OCI-LY7 (cell line): ENCODE measurements around the gene C1orf116. TPM values are rescaled to one million over a fixed set of nuclear protein-coding genes. Genes with fewer than 3 reads are reported as not detected.
A peak's percentile ranks its signal among the peaks of the same experiment; 100 is the strongest.

Experiments
- BruUV-seq: library from RNA; stranded (reverse); fragments of 400-500 nt; replicated peaks from 2 replicates; lab custom pipeline; 2021; lab: Mats Ljungman, UMichigan
- CTCF ChIA-PET: fragments of 300-600 bp; sonication (Branson Sonifier 250); formaldehyde crosslinking; loops from one replicate; lab custom pipeline; 2022; ENCODE audit warnings: antibody characterized with exemption; ENCODE audit not compliant: unreplicated experiment; lab: Charles Lee
- POLR2A ChIA-PET: fragments of 300-600 bp; sonication (Branson Sonifier 250); formaldehyde crosslinking; loops from one replicate; lab custom pipeline; 2022; ENCODE audit warnings: antibody characterized with exemption; lab: Charles Lee
- DNase-seq: peaks from one replicate; pipeline ENCODE4 v3.0.0-alpha.2; 2015; ENCODE audit warnings: low spot score
- H2AFZ ChIP-seq: fragments of 200-600 bp; sonication (generic), shearing (Covaris generic); 2 replicates; pipeline ENCODE4 v1.6.1; 2014; ENCODE audit warnings: mild to moderate bottlenecking, antibody characterized with exemption, low read length, moderate library complexity
- H3K27ac ChIP-seq: fragments of 200-600 bp; sonication (generic); 2 replicates; pipeline ENCODE4 v1.5.1; 2014; ENCODE audit warnings: mixed run types, low read depth, mild to moderate bottlenecking, moderate library complexity, low read length, inconsistent platforms; ENCODE audit not compliant: poor library complexity, severe bottlenecking
- H3K36me3 ChIP-seq: fragments of 200-600 bp; sonication (generic); 2 replicates; pipeline ENCODE4 v1.6.1; 2014; ENCODE audit warnings: mild to moderate bottlenecking, antibody characterized with exemption, low read length, moderate library complexity, mixed read lengths; ENCODE audit not compliant: insufficient read depth
- H3K4me1 ChIP-seq: fragments of 200-600 bp; sonication (generic); 2 replicates; pipeline ENCODE4 v1.5.1; 2014; ENCODE audit warnings: mild to moderate bottlenecking, low read length; ENCODE audit not compliant: insufficient read depth, poor library complexity, severe bottlenecking
- H3K4me2 ChIP-seq: fragments of 200-600 bp; sonication (generic); 2 replicates; pipeline ENCODE4 v1.6.1; 2014; ENCODE audit warnings: mild to moderate bottlenecking, low read length
- H3K4me3 ChIP-seq: fragments of 200-600 bp; sonication (generic); 2 replicates; pipeline ENCODE4 v1.5.1; 2014; ENCODE audit warnings: mild to moderate bottlenecking, low read depth, low read length; ENCODE audit not compliant: poor library complexity, severe bottlenecking
- H3K79me2 ChIP-seq: fragments of 200-600 bp; sonication (generic); 2 replicates; pipeline ENCODE4 v1.6.1; 2016; ENCODE audit warnings: low read depth, mild to moderate bottlenecking, low read length, moderate library complexity, mixed read lengths; ENCODE audit not compliant: insufficient read depth
- H3K9me2 ChIP-seq: fragments of 200-600 bp; sonication (generic); 2 replicates; pipeline ENCODE4 v1.6.1; 2016; ENCODE audit warnings: mild to moderate bottlenecking, low read length, mixed read lengths; ENCODE audit not compliant: insufficient read depth
- H3K9me3 ChIP-seq: fragments of 200-600 bp; sonication (generic); 2 replicates; pipeline ENCODE4 v1.6.1; 2014; ENCODE audit warnings: mild to moderate bottlenecking, mixed run types, low read length, mixed read lengths
- H4K20me1 ChIP-seq: fragments of 200-600 bp; sonication (generic); 2 replicates; pipeline ENCODE4 v1.6.1; 2014; ENCODE audit warnings: mild to moderate bottlenecking, antibody characterized with exemption, low read length, moderate library complexity, mixed read lengths; ENCODE audit not compliant: insufficient read depth
- CTCF ChIP-seq: fragments of 200-600 bp; sonication (generic); conservative IDR thresholded peaks from 2 replicates; pipeline ENCODE4 v1.5.1; 2014; ENCODE audit warnings: mild to moderate bottlenecking, antibody characterized with exemption, low read length, moderate library complexity, mixed read lengths
- EZH2phosphoT487 ChIP-seq: fragments of 200-600 bp; sonication (generic); IDR thresholded peaks from 2 replicates; pipeline ENCODE4 v1.6.1; 2018; ENCODE audit warnings: low read depth, borderline replicate concordance, mild to moderate bottlenecking, mixed run types, antibody characterized with exemption, low read length, moderate library complexity, mixed read lengths
- intact Hi-C: fragments of 100-400 bp; cut with micrococcal nuclease; formaldehyde crosslinking; loops from one replicate; pipeline ENCODE4 v1.10.0; 2022; ENCODE audit not compliant: unreplicated experiment
- total RNA-seq, 2 experiments: library from RNA; depleted of rRNA in 1 of 2; stranded (reverse); fragments of >200 nt in 1 of 2; shearing (Covaris generic) in 1 of 2; gene quantifications; 2 replicates each; pipeline ENCODE4 v1.2.3, GENCODE V29; 2014 to 2022

The C1orf116 gene
- total RNA-seq, 2 experiments from 2014 or later: not detected

GRCh38 chr1:207049514-207049913 lies 17.0 kb upstream of the C1orf116 start:
- peaks cover 34% of the 10 kb centered on the region for H4K20me1 ChIP-seq
- intact Hi-C loops: no loop called here
- no peaks in the 10 kb centered on the region for H3K9me3 ChIP-seq
- H3K4me2 ChIP-seq: peak overlapping the region; percentile 94
- H2AFZ ChIP-seq: no peak overlapping the region
- TF ChIP-seq CTCF (no peak), EZH2phosphoT487 (no peak)
- H3K4me3 ChIP-seq: peak overlapping the region; percentile 95
- peaks cover 54% of the 10 kb centered on the region for H3K4me1 ChIP-seq
- POLR2A ChIA-PET: interaction anchor here (0.6 to 0.8 kb wide), 2 partner anchors 382 to 406 kb away, joined by 3 read pairs; no protein-coding TSS in a partner anchor
- no TSS peak for BruUV-seq
- H3K36me3 ChIP-seq: peaks cover 52% of the 10 kb centered on the region
- H3K79me2 ChIP-seq: peaks cover 67% of the 10 kb centered on the region
- no peak for DNase-seq
- CTCF ChIA-PET: interaction anchor here (0.8 to 1.2 kb wide), 2 partner anchors 17 to 23 kb away, joined by 3 read pairs; partner anchors contain the start of gene C1orf116
- peak overlapping the region; percentile 70 for H3K27ac ChIP-seq
- no peaks in the 10 kb centered on the region for H3K9me2 ChIP-seq

GRCh38 chr1:207049054-207049453 lies 16.5 kb upstream of the C1orf116 start:
- H3K9me2 ChIP-seq: no peaks in the 10 kb centered on the region
- TSS peak; percentile 38 for BruUV-seq
- no peak for DNase-seq
- TF ChIP-seq CTCF (no peak), EZH2phosphoT487 (no peak)
- CTCF ChIA-PET: no interaction called here
- peaks cover 49% of the 10 kb centered on the region for H3K4me1 ChIP-seq
- H3K4me2 ChIP-seq: peak overlapping the region; percentile 94
- no peak overlapping the region for H2AFZ ChIP-seq
- intact Hi-C loops: no loop called here
- peaks cover 34% of the 10 kb centered on the region for H4K20me1 ChIP-seq
- peaks cover 70% of the 10 kb centered on the region for H3K79me2 ChIP-seq
- H3K4me3 ChIP-seq: peak overlapping the region; percentile 95
- POLR2A ChIA-PET: no interaction called here
- H3K36me3 ChIP-seq: peaks cover 56% of the 10 kb centered on the region
- no peak overlapping the region for H3K27ac ChIP-seq
- no peaks in the 10 kb centered on the region for H3K9me3 ChIP-seq

GRCh38 chr1:207048041-207048440 lies 15.5 kb upstream of the C1orf116 start:
- Histone ChIP-seq H3K27ac (no peak overlapping the region), H3K9me3 (no peaks in the 10 kb centered on the region), H3K36me3 (peaks cover 66% of the 10 kb centered on the region), H2AFZ (no peak overlapping the region), H3K4me2 (no peak overlapping the region), H3K4me3 (no peak overlapping the region), H4K20me1 (peaks cover 38% of the 10 kb centered on the region), H3K79me2 (peaks cover 73% of the 10 kb centered on the region), H3K9me2 (no peaks in the 10 kb centered on the region), H3K4me1 (peaks cover 43% of the 10 kb centered on the region)
- DNase-seq: no peak
- BruUV-seq: no TSS peak
- CTCF ChIA-PET: no interaction called here
- TF ChIP-seq EZH2phosphoT487 (no peak), CTCF (no peak)
- intact Hi-C loops: no loop called here
- POLR2A ChIA-PET: interaction anchor here (0.6 kb wide), 1 partner anchor 10 kb away, joined by 3 read pairs; no protein-coding TSS in a partner anchor
